GM08714 (cell line): Measurements from ENCODE around the gene ADGRA3.

Experiments used
- H3K4me3 ChIP-seq: fragments of 200-500 bp; sonication (Bioruptor generic); 2 replicates; pipeline ENCODE4 v1.5.1; 2014; ENCODE audit warnings: mild to moderate bottlenecking, low read length, inconsistent platforms
- ZNF274 ChIP-seq: IDR thresholded peaks from 2 replicates; pipeline ENCODE4 v1.6.1; 2012; ENCODE audit warnings: mild to moderate bottlenecking, low read depth, low read length

ADGRA3 gene

GRCh38 chr4:22345678-22346077, 170.2 kb downstream of the ADGRA3 start:
- TF ChIP-seq ZNF274, result no peak

GRCh38 chr4:22345055-22345454, 170.8 kb downstream of the ADGRA3 start:
- H3K4me3 ChIP-seq, result no peak overlapping the region
- TF ChIP-seq ZNF274, result no peak

More at GRCh38 chr4:22345678-22346077, 170.2 kb downstream of the ADGRA3 start:
- H3K4me3 ChIP-seq, result no peak overlapping the region

- TF ChIP-seq ZNF274, result no peak
- no peak overlapping the region for H3K4me3 ChIP-seq
Measured at GRCh38 chr4:22343606-22344005, 172.3 kb downstream of the ADGRA3 start.

DNA sequence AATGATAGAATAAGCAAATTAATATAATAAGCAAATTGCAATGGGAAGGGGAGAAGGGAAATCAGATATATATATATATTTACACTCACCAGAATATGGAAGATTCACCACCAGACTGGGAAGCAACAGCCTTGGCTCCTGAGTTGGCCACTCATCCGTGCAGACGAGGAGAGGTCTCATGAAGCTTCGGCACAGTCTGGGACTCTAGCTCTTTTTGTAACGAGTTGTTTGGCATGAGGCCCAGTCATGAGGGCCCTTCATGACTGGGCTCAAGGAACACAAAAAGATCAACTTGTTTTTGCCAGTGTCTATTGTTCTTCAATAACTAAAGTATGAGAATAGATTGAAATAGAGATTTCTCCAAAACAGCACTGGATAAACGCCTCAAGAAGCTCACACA, 176.4 kb downstream of the ADGRA3 start:
- TF ChIP-seq ZNF274, result no peak
- H3K4me3 ChIP-seq, result no peak overlapping the region

- H3K4me3 ChIP-seq, result no peak overlapping the region
- TF ChIP-seq ZNF274, result no peak
Measured at GRCh38 chr4:22338796-22339195, 177.1 kb downstream of the ADGRA3 start.
